DLD1 (cell line): ENCODE data around the gene GK2.

Source experiments
- in situ Hi-C: cut with HindIII; loops from 2 replicates; pipeline ENCODE4 v1.10.0; 2017; ENCODE audit warnings: low sequenced_read_pairs

Gene GK2

GRCh38 chr4:79408063-79408462 is at the start of gene GK2:
Gene GK2 (minus strand): TSS chr4:79408228. CDS start chr4:79408200, 28 bp downstream.
- in situ Hi-C loops = no loop called here

- in situ Hi-C loops = no loop called here
Measured at GRCh38 chr4:79455216-79455615, 47.2 kb upstream of the GK2 start.

GRCh38 chr4:79454656-79455055 is 46.6 kb upstream of the GK2 start:
- in situ Hi-C loops = no loop called here

GRCh38 chr4:79450053-79450452 is 42.0 kb upstream of the GK2 start:
- in situ Hi-C loops = no loop called here

- in situ Hi-C loops = no loop called here
Measured at GRCh38 chr4:79446145-79446544, 38.1 kb upstream of the GK2 start.

GRCh38 chr4:79445371-79445781 is 37.3 kb upstream of the GK2 start:
- in situ Hi-C loops = no loop called here

GRCh38 chr4:79442422-79442821 is 34.4 kb upstream of the GK2 start:
- in situ Hi-C loops = no loop called here

- in situ Hi-C loops = no loop called here
Measured at GRCh38 chr4:79439489-79439888, 31.5 kb upstream of the GK2 start.

- in situ Hi-C loops = no loop called here
Measured at GRCh38 chr4:79431839-79432238, 23.8 kb upstream of the GK2 start.

GRCh38 chr4:79429113-79429903 is 21.3 kb upstream of the GK2 start:
- in situ Hi-C loops = no loop called here

- in situ Hi-C loops = no loop called here
Measured at GRCh38 chr4:79426989-79427388, 19.0 kb upstream of the GK2 start.

- in situ Hi-C loops = no loop called here
Measured at GRCh38 chr4:79425586-79425985, 17.6 kb upstream of the GK2 start.

GRCh38 chr4:79421483-79421882 is 13.5 kb upstream of the GK2 start:
- in situ Hi-C loops = no loop called here

- in situ Hi-C loops = no loop called here
Measured at GRCh38 chr4:79413886-79414285, 5.9 kb upstream of the GK2 start.

- in situ Hi-C loops = no loop called here
Measured at GRCh38 chr4:79413032-79413885, 5.2 kb upstream of the GK2 start.

GRCh38 chr4:79404666-79405065 is 3.4 kb downstream of the GK2 start:
- in situ Hi-C loops = no loop called here

- in situ Hi-C loops = no loop called here
Measured at GRCh38 chr4:79403356-79403755, 4.7 kb downstream of the GK2 start.

GRCh38 chr4:79402332-79402851 is 5.6 kb downstream of the GK2 start:
- in situ Hi-C loops = no loop called here

- in situ Hi-C loops = no loop called here
Measured at GRCh38 chr4:79399076-79399475, 9.0 kb downstream of the GK2 start.

- in situ Hi-C loops = no loop called here
Measured at GRCh38 chr4:79397951-79398350, 10.1 kb downstream of the GK2 start.

- in situ Hi-C loops = no loop called here
Measured at GRCh38 chr4:79396794-79397193, 11.2 kb downstream of the GK2 start.

- in situ Hi-C loops = no loop called here
Measured at GRCh38 chr4:79395841-79396240, 12.2 kb downstream of the GK2 start.
